Keratinocyte (primary cell): ENCODE measurements around the gene SRSF12. TPM values are rescaled to one million over a fixed set of nuclear protein-coding genes. Genes with fewer than 3 reads are reported as not detected.
"Not testable (repeated sequence)": the region's sequence is repeated elsewhere in the genome, so short reads cannot be mapped to it uniquely, and the experiment has no call there.

ENCODE experiments used
- DNase-seq: peaks from one replicate; pipeline ENCODE4 v3.0.0-alpha.2; 2011; ENCODE audit warnings: low read depth, missing footprints, low spot score
- FAIRE-seq: peaks from 2 replicates; lab custom pipeline; 2011; peaks lifted over from hg19 to GRCh38; lab: Jason Lieb, UNC
- H2AFZ ChIP-seq: 2 replicates; pipeline ENCODE4 v1.6.0; 2012; ENCODE audit warnings: low read length, control low read depth, inconsistent platforms; ENCODE audit not compliant: control insufficient read depth
- H3K27ac ChIP-seq: 2 replicates; pipeline ENCODE4 v1.5.1; 2011; ENCODE audit warnings: low read length; ENCODE audit not compliant: control insufficient read depth, insufficient read depth
- H3K27me3 ChIP-seq: 3 replicates; pipeline ENCODE4 v1.6.0; 2011; ENCODE audit warnings: low read length; ENCODE audit not compliant: control insufficient read depth, insufficient read depth; ENCODE audit errors: extremely low read depth
- H3K36me3 ChIP-seq, 2 experiments: 2 replicates in 1 of 2; 3 replicates in 1 of 2; pipeline ENCODE4 v1.5.1; 2011; ENCODE audit warnings: low read length in 2 of 2, mild to moderate bottlenecking in 1 of 2; ENCODE audit not compliant: control insufficient read depth in 2 of 2, insufficient read depth in 2 of 2; ENCODE audit errors: extremely low read depth in 1 of 2
- H3K4me1 ChIP-seq: 3 replicates; pipeline ENCODE4 v1.5.1; 2011; ENCODE audit warnings: low read length; ENCODE audit not compliant: control insufficient read depth, insufficient read depth; ENCODE audit errors: extremely low read depth
- H3K4me2 ChIP-seq: 3 replicates; pipeline ENCODE4 v1.6.0; 2011; ENCODE audit warnings: low read depth, low read length; ENCODE audit not compliant: control insufficient read depth, insufficient read depth; ENCODE audit errors: extremely low read depth
- H3K4me3 ChIP-seq, 3 experiments: fragments of 200-600 bp in 1 of 3; sonication (generic) in 1 of 3; 2 replicates in 2 of 3; 3 replicates in 1 of 3; pipeline ENCODE4 v1.5.1; 2011 to 2016; ENCODE audit warnings: low read length in 3 of 3, mild to moderate bottlenecking in 3 of 3, control low read depth in 2 of 3, inconsistent platforms in 1 of 3, low read depth in 1 of 3, mixed read lengths in 1 of 3, mixed run types in 1 of 3, moderate library complexity in 1 of 3; ENCODE audit not compliant: control insufficient read depth in 2 of 3, insufficient read depth in 2 of 3; ENCODE audit errors: extremely low read depth in 1 of 3
- H3K79me2 ChIP-seq: 2 replicates; pipeline ENCODE4 v1.6.0; 2012; ENCODE audit warnings: low read length; ENCODE audit not compliant: control insufficient read depth, insufficient read depth
- H3K9ac ChIP-seq: 3 replicates; pipeline ENCODE4 v1.6.0; 2011; ENCODE audit warnings: low read length; ENCODE audit not compliant: control insufficient read depth, insufficient read depth; ENCODE audit errors: extremely low read depth
- H3K9me1 ChIP-seq: 3 replicates; pipeline ENCODE4 v1.6.0; 2011; ENCODE audit warnings: low read length; ENCODE audit not compliant: control insufficient read depth, insufficient read depth; ENCODE audit errors: extremely low read depth
- H3K9me3 ChIP-seq: 2 replicates; pipeline ENCODE4 v1.5.1; 2012; ENCODE audit warnings: low read depth, low read length; ENCODE audit not compliant: control insufficient read depth
- H4K20me1 ChIP-seq: 3 replicates; pipeline ENCODE4 v1.6.0; 2011; ENCODE audit warnings: low read length; ENCODE audit not compliant: control insufficient read depth, insufficient read depth; ENCODE audit errors: extremely low read depth
- CTCF ChIP-seq, 3 experiments: IDR thresholded peaks in 1 of 3; conservative IDR thresholded peaks in 1 of 3; optimal IDR thresholded peaks in 1 of 3; 2 replicates in 2 of 3; 3 replicates in 1 of 3; pipeline versions ENCODE3 to v1.5.1; 2011; ENCODE audit warnings: low read length in 3 of 3, mild to moderate bottlenecking in 3 of 3, moderate library complexity in 2 of 3, control low read depth in 1 of 3, inconsistent platforms in 1 of 3; ENCODE audit not compliant: insufficient read depth in 2 of 3; ENCODE audit errors: extremely low read depth in 1 of 3
- EZH2 ChIP-seq: IDR thresholded peaks from one replicate; pipeline ENCODE4 v1.6.1; 2012; ENCODE audit warnings: inconsistent platforms, mild to moderate bottlenecking, low read length, moderate library complexity
- dilution Hi-C: fragments of 300-500 bp; cut with MboI; formaldehyde crosslinking; loops from one replicate; pipeline ENCODE4 v1.7.0; 2020; ENCODE audit warnings: low sequenced_read_pairs; ENCODE audit not compliant: extremely low pct_ligation_motif_present
- polyA plus RNA-seq, 5 experiments: library from polyadenylated mRNA; depleted of rRNA in 3 of 5; stranded (reverse) in 3 of 5; stranded (forward) in 1 of 5; unstranded in 1 of 5; fragments of >200 nt; gene quantifications; 1 replicate in 1 of 5; 2 replicates in 3 of 5; 3 replicates in 1 of 5; pipeline versions ENCODE4 v1.2.1 to v1.2.3, GENCODE V29; 2011 to 2012; ENCODE audit warnings: missing spikeins in 2 of 5, low read depth in 1 of 5, low replicate concordance in 1 of 5

Gene SRSF12
- polyA plus RNA-seq, 1 donor (not counting 4 experiments of a cell fraction or from before 2014, with no cell fraction given): 0.28 TPM

GRCh38 chr6:89066940-89067646, 50.8 kb downstream of the SRSF12 start:
- Histone ChIP-seq H4K20me1 (no peaks in the 10 kb centered on the region), H3K4me2 (no peak overlapping the region), H3K4me3 (no peak overlapping the region), H2AFZ (no peak overlapping the region), H3K9me1 (no peaks in the 10 kb centered on the region), H3K4me1 (no peaks in the 10 kb centered on the region), H3K9ac (no peak overlapping the region), H3K27me3 (peaks cover 6% of the 10 kb centered on the region), H3K27ac (no peak overlapping the region), H3K9me3 (no peaks in the 10 kb centered on the region), H3K36me3 (no peaks in the 10 kb centered on the region), H3K79me2 (no peaks in the 10 kb centered on the region)
- dilution Hi-C loops: no loop called here
- TF ChIP-seq CTCF (optimal IDR thresholded peaks at IDR 0.05 in 1 of 3, IDR thresholded peaks at IDR 0.05 in 1 of 3, conservative IDR thresholded peaks at IDR 0.05 in 1 of 3; ENCODE audit: extremely low read depth in 1 of 3, insufficient read depth in 2 of 3, low read length in 3 of 3) (no peak), EZH2 (no peak)
- no peak for FAIRE-seq
- DNase-seq: no peak

- dilution Hi-C loops, H3K36me3 ChIP-seq, H3K4me3 ChIP-seq, H3K9ac ChIP-seq, H3K4me2 ChIP-seq, H4K20me1 ChIP-seq, H3K27ac ChIP-seq, H3K9me3 ChIP-seq, H3K9me1 ChIP-seq, DNase-seq, FAIRE-seq, H3K27me3 ChIP-seq, H3K4me1 ChIP-seq, H3K79me2 ChIP-seq, H2AFZ ChIP-seq: not testable (repeated sequence)
Observed at GRCh38 chr6:89066121-89066520, 51.8 kb downstream of the SRSF12 start.

GRCh38 chr6:89064931-89065330, 52.9 kb downstream of the SRSF12 start:
- H3K9me1 ChIP-seq, H3K9ac ChIP-seq, H3K9me3 ChIP-seq, H3K27me3 ChIP-seq, H3K79me2 ChIP-seq, H3K4me1 ChIP-seq, FAIRE-seq, DNase-seq, H3K27ac ChIP-seq, H3K36me3 ChIP-seq, H3K4me3 ChIP-seq, H4K20me1 ChIP-seq, H3K4me2 ChIP-seq, dilution Hi-C loops, H2AFZ ChIP-seq: not testable (repeated sequence)
